K562 (cell line): Measurements from ENCODE around the gene RO60. TPM values are rescaled to one million over a fixed set of nuclear protein-coding genes. Genes with fewer than 3 reads are reported as not detected.

Experiments used
- ADNP ChIP-seq: fragments of 200-800 bp; sonication (Bioruptor generic); IDR thresholded peaks from 2 replicates; pipeline ENCODE4 v1.6.1; 2016; ENCODE audit warnings: missing genetic modification characterization, missing compliant biosample characterization
- ARID2 ChIP-seq: fragments of 450-650 bp; IDR thresholded peaks from 2 replicates; pipeline ENCODE4 v1.6.1; 2017; ENCODE audit warnings: antibody characterized with exemption, mild to moderate bottlenecking
- CBFA2T3 ChIP-seq: fragments of 450-650 bp; IDR thresholded peaks from 2 replicates; pipeline ENCODE4 v1.6.1; 2017
- CCAR2 ChIP-seq: fragments of 200-400 bp; formaldehyde crosslinking; IDR thresholded peaks from 2 replicates; pipeline ENCODE4 v1.6.1; 2017; ENCODE audit warnings: mild to moderate bottlenecking, low read depth, low read length
- CXXC5 ChIP-seq: fragments of 250-450 bp; sonication (Bioruptor Pico); IDR thresholded peaks from 2 replicates; pipeline ENCODE4 v1.8.0; 2022; ENCODE audit warnings: inconsistent platforms, mild to moderate bottlenecking, moderate library complexity
- ERF ChIP-seq: fragments of 450-650 bp; formaldehyde crosslinking; IDR thresholded peaks from 2 replicates; pipeline ENCODE4 v1.4.0; 2020; ENCODE audit warnings: mild to moderate bottlenecking, mixed read lengths
- GTF2A2 ChIP-seq: IDR thresholded peaks from 2 replicates; pipeline ENCODE4 v1.6.1; 2016; ENCODE audit warnings: mild to moderate bottlenecking, missing genetic modification characterization, missing compliant biosample characterization
- HDAC1 ChIP-seq, 2 experiments: fragments of 450-650 bp; IDR thresholded peaks; 2 replicates each; pipeline ENCODE4 v1.6.1; 2016 to 2017; ENCODE audit warnings: inconsistent platforms in 1 of 2, mild to moderate bottlenecking in 1 of 2, moderate library complexity in 1 of 2
- MCM5 ChIP-seq: fragments of 450-650 bp; IDR thresholded peaks from 2 replicates; pipeline ENCODE4 v1.6.1; 2016; ENCODE audit warnings: low read depth
- NR4A1 ChIP-seq, 2 experiments: fragments of 250-450 bp in 1 of 2; fragments of 450-650 bp in 1 of 2; sonication (Bioruptor Pico) in 1 of 2; IDR thresholded peaks; 2 replicates each; pipeline versions ENCODE4 v1.4.0 to v1.6.1; 2016 to 2020; ENCODE audit warnings: mild to moderate bottlenecking in 2 of 2, missing compliant biosample characterization in 1 of 2, missing genetic modification characterization in 1 of 2, moderate library complexity in 1 of 2
- PHB ChIP-seq: fragments of 250-450 bp; sonication (Bioruptor Pico); IDR thresholded peaks from 2 replicates; pipeline ENCODE4 v1.5.0; 2021
- POLR2A ChIP-seq: fragments of 450-650 bp; conservative IDR thresholded peaks from 2 replicates; pipeline ENCODE4 v1.6.1; 2016
- RB1 ChIP-seq: fragments of 450-650 bp; IDR thresholded peaks from 2 replicates; pipeline ENCODE4 v1.6.1; 2017; ENCODE audit warnings: low read depth, mild to moderate bottlenecking
- SUPT5H ChIP-seq: fragments of 450-650 bp; IDR thresholded peaks from 2 replicates; pipeline ENCODE4 v1.6.1; 2016
- TARDBP ChIP-seq: fragments of 450-650 bp; IDR thresholded peaks from 2 replicates; pipeline ENCODE4 v1.6.1; 2016
- THRAP3 ChIP-seq: fragments of 450-650 bp; IDR thresholded peaks from 2 replicates; pipeline ENCODE4 v1.6.1; 2016; ENCODE audit warnings: mild to moderate bottlenecking, inconsistent platforms, borderline replicate concordance
- XRCC5 ChIP-seq: fragments of 200-400 bp; formaldehyde crosslinking; IDR thresholded peaks from 2 replicates; pipeline ENCODE4 v1.6.1; 2017; ENCODE audit warnings: low read depth, mild to moderate bottlenecking, low read length
- ZBTB5 ChIP-seq: fragments of 450-650 bp; IDR thresholded peaks from 2 replicates; pipeline ENCODE4 v1.6.1; 2017; ENCODE audit warnings: antibody characterized with exemption
- ZNF165 ChIP-seq: fragments of 250-450 bp; sonication (Bioruptor Pico); IDR thresholded peaks from 2 replicates; pipeline ENCODE4 v1.4.0; 2020; ENCODE audit warnings: borderline replicate concordance
- ZNF232 ChIP-seq: sonication (generic); formaldehyde crosslinking; IDR thresholded peaks from 2 replicates; pipeline ENCODE4 v1.8.0; 2022; ENCODE audit warnings: mild to moderate bottlenecking, missing genetic modification reagents
- polyA plus RNA-seq, 8 experiments: library from polyadenylated mRNA; depleted of rRNA in 4 of 8; stranded (reverse) in 5 of 8; unstranded in 3 of 8; fragments of >200 nt; fragmentation: Nextera tagmentation in 2 of 8; fragmentation: Illumina TruSeq in 1 of 8; extraction: Ambion mirVana in 2 of 8; extraction: Trizol in 1 of 8; gene quantifications; 2 replicates each; pipeline versions ENCODE4 v1.2.1 to v1.2.3, GENCODE V29; 2011 to 2014; ENCODE audit warnings: inconsistent platforms in 1 of 8, missing spikeins in 1 of 8
- total RNA-seq, 7 experiments: library from RNA; depleted of rRNA in 6 of 7; stranded (reverse); fragments of >200 nt in 6 of 7; fragmentation: Illumina TruSeq in 2 of 7; extraction: Trizol in 2 of 7; gene quantifications; 2 replicates each; pipeline versions ENCODE4 v1.2.1 to v1.2.3, GENCODE V29; 2011 to 2021; ENCODE audit warnings: low replicate concordance in 1 of 7
- TF ChIP-seq, protein P1 (sequence below), 3 experiments: fragments of 200-800 bp in 1 of 3; sonication (Bioruptor generic) in 1 of 3; sonication (generic) in 1 of 3; formaldehyde crosslinking in 1 of 3; IDR thresholded peaks; 2 replicates each; pipeline versions ENCODE4 v1.6.1 to v1.8.0; 2016 to 2022; ENCODE audit warnings: mild to moderate bottlenecking in 2 of 3, missing compliant biosample characterization in 2 of 3, missing genetic modification characterization in 2 of 3, missing genetic modification reagents in 1 of 3
- TF ChIP-seq, protein P2 (sequence below): fragments of 250-450 bp; sonication (Bioruptor Pico); IDR thresholded peaks from 2 replicates; pipeline ENCODE4 v1.4.0; 2020; ENCODE audit warnings: mild to moderate bottlenecking
- TF ChIP-seq, protein P3 (sequence below): fragments of 200-800 bp; sonication (Bioruptor generic); IDR thresholded peaks from 2 replicates; pipeline ENCODE4 v1.6.1; 2017; ENCODE audit warnings: missing genetic modification characterization, missing compliant biosample characterization

RO60 gene
- total and polyA plus RNA-seq, 9 of the 15 experiments (the other 6 are each of a cell fraction or from before 2014, with no cell fraction given) = 24.9 to 187 (median 101) TPM

GRCh38 chr1:193059282-193060114, at the start of gene RO60, which contains the start of gene UCHL5 (continued):
- peak; percentile 14; the same call in 1 of the 2 replicates for TF ChIP-seq ERF (CRISPR knock-in tag)
- TF ChIP-seq ZNF232 (CRISPR knock-in tag) = peak; percentile 68; the same call in 1 of the 2 replicates
- peak in 1 of 2 experiments; percentile 83; a peak in 2 of 4 replicates for TF ChIP-seq HDAC1 (IDR thresholded peaks at IDR 0.05)
- TF ChIP-seq CBFA2T3 = peak; percentile 55
- TF ChIP-seq MCM5 = no peak
- TF ChIP-seq GTF2A2 (tag) = no peak
- TF ChIP-seq, protein P1, sequence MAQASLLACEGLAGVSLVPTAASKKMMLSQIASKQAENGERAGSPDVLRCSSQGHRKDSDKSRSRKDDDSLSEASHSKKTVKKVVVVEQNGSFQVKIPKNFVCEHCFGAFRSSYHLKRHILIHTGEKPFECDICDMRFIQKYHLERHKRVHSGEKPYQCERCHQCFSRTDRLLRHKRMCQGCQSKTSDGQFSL (CRISPR knock-in tag; IDR thresholded peaks at IDR 0.05) = peak; percentile 78; the same call in 1 of the 2 replicates
- TF ChIP-seq, protein P1 (tag; IDR thresholded peaks at IDR 0.05) = no peak
- no peak for TF ChIP-seq ZBTB5
- TF ChIP-seq PHB (CRISPR knock-in tag) = no peak
- TF ChIP-seq CXXC5 = peak; percentile 97
- peak; percentile 92 for TF ChIP-seq XRCC5
- no peak for TF ChIP-seq THRAP3
- TF ChIP-seq ARID2 = 0 out of 2 replicates have a peak, but pooled peaks have one; percentile 40
- TF ChIP-seq POLR2A = peak; percentile 98
- TF ChIP-seq RB1 = peak; percentile 97
- peak; percentile 40 for TF ChIP-seq TARDBP
- TF ChIP-seq CCAR2 = no peak
- TF ChIP-seq ADNP (tag) = 0 out of 2 replicates have a peak, but pooled peaks have one; percentile 55
- TF ChIP-seq SUPT5H = peak; percentile 98
- TF ChIP-seq, protein P2, sequence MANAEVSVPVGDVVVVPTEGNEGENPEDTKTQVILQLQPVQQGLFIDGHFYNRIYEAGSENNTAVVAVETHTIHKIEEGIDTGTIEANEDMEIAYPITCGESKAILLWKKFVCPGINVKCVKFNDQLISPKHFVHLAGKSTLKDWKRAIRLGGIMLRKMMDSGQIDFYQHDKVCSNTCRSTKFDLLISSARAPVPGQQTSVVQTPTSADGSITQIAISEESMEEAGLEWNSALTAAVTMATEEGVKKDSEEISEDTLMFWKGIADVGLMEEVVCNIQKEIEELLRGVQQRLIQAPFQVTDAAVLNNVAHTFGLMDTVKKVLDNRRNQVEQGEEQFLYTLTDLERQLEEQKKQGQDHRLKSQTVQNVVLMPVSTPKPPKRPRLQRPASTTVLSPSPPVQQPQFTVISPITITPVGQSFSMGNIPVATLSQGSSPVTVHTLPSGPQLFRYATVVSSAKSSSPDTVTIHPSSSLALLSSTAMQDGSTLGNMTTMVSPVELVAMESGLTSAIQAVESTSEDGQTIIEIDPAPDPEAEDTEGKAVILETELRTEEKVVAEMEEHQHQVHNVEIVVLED (CRISPR knock-in tag) = peak; percentile 94
- 0 out of 2 replicates have a peak, but pooled peaks have one; percentile 60 for TF ChIP-seq NR4A1 (CRISPR knock-in tag; IDR thresholded peaks at IDR 0.05)
- no peak for TF ChIP-seq NR4A1 (tag; IDR thresholded peaks at IDR 0.05)
- TF ChIP-seq ZNF165 (CRISPR knock-in tag) = 0 out of 2 replicates have a peak, but pooled peaks have one; percentile 23
- TF ChIP-seq, protein P3, sequence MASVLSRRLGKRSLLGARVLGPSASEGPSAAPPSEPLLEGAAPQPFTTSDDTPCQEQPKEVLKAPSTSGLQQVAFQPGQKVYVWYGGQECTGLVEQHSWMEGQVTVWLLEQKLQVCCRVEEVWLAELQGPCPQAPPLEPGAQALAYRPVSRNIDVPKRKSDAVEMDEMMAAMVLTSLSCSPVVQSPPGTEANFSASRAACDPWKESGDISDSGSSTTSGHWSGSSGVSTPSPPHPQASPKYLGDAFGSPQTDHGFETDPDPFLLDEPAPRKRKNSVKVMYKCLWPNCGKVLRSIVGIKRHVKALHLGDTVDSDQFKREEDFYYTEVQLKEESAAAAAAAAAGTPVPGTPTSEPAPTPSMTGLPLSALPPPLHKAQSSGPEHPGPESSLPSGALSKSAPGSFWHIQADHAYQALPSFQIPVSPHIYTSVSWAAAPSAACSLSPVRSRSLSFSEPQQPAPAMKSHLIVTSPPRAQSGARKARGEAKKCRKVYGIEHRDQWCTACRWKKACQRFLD (CRISPR knock-in tag) = 0 out of 2 replicates have a peak, but pooled peaks have one; percentile 90
